Measurements from ENCODE around the gene PER2.

PER2 gene

GRCh38 chr2:238255151-238255551 lies 33.3 kb downstream of the PER2 start:
- Histone ChIP-seq H3K36me3 (ENCODE audit: insufficient read depth, low read length) (no peaks in the 10 kb centered on the region), H3K79me2 (ENCODE audit: control insufficient read depth, insufficient read depth, low read length, unreplicated experiment) (no peaks in the 10 kb centered on the region), H3K27me3 (ENCODE audit: insufficient read depth, low read length) (no peaks in the 10 kb centered on the region), H3K27ac (ENCODE audit: low read depth, low read length) (no peak overlapping the region), H2AFZ (ENCODE audit: low read length, unreplicated experiment) (no peak overlapping the region), H3K4me3 (ENCODE audit: low read depth, low read length) (no peak overlapping the region), H3K4me1 (ENCODE audit: control insufficient read depth, insufficient read depth, low read length, unreplicated experiment) (no peaks in the 10 kb centered on the region)

- no peaks in the 10 kb centered on the region for H3K79me2 ChIP-seq (ENCODE audit: control insufficient read depth, insufficient read depth, low read length, unreplicated experiment)
- no peak overlapping the region for H2AFZ ChIP-seq (ENCODE audit: low read length, unreplicated experiment)
- no peaks in the 10 kb centered on the region for H3K4me1 ChIP-seq (ENCODE audit: control insufficient read depth, insufficient read depth, low read length, unreplicated experiment)
- H3K27ac ChIP-seq (ENCODE audit: low read depth, low read length) = no peak overlapping the region
- H3K4me3 ChIP-seq (ENCODE audit: low read depth, low read length) = no peak overlapping the region
- H3K36me3 ChIP-seq (ENCODE audit: insufficient read depth, low read length) = no peaks in the 10 kb centered on the region
- H3K27me3 ChIP-seq (ENCODE audit: insufficient read depth, low read length) = no peaks in the 10 kb centered on the region
Measured at GRCh38 chr2:238254095-238254723, 34.2 kb downstream of the PER2 start.

- no peaks in the 10 kb centered on the region for H3K4me1 ChIP-seq (ENCODE audit: control insufficient read depth, insufficient read depth, low read length, unreplicated experiment)
- H3K36me3 ChIP-seq (ENCODE audit: insufficient read depth, low read length) = no peaks in the 10 kb centered on the region
- H3K27ac ChIP-seq (ENCODE audit: low read depth, low read length) = no peak overlapping the region
- H2AFZ ChIP-seq (ENCODE audit: low read length, unreplicated experiment) = no peak overlapping the region
- no peaks in the 10 kb centered on the region for H3K27me3 ChIP-seq (ENCODE audit: insufficient read depth, low read length)
- H3K4me3 ChIP-seq (ENCODE audit: low read depth, low read length) = no peak overlapping the region
- H3K79me2 ChIP-seq (ENCODE audit: control insufficient read depth, insufficient read depth, low read length, unreplicated experiment) = no peaks in the 10 kb centered on the region
Measured at GRCh38 chr2:238252766-238253630, 35.4 kb downstream of the PER2 start.

- no peak overlapping the region for H3K27ac ChIP-seq (ENCODE audit: low read depth, low read length)
- H3K4me1 ChIP-seq (ENCODE audit: control insufficient read depth, insufficient read depth, low read length, unreplicated experiment) = no peaks in the 10 kb centered on the region
- no peaks in the 10 kb centered on the region for H3K27me3 ChIP-seq (ENCODE audit: insufficient read depth, low read length)
- H3K4me3 ChIP-seq (ENCODE audit: low read depth, low read length) = no peak overlapping the region
- no peaks in the 10 kb centered on the region for H3K79me2 ChIP-seq (ENCODE audit: control insufficient read depth, insufficient read depth, low read length, unreplicated experiment)
- no peak overlapping the region for H2AFZ ChIP-seq (ENCODE audit: low read length, unreplicated experiment)
- no peaks in the 10 kb centered on the region for H3K36me3 ChIP-seq (ENCODE audit: insufficient read depth, low read length)
Measured at GRCh38 chr2:238251986-238252385, 36.4 kb downstream of the PER2 start.

- Histone ChIP-seq H2AFZ (ENCODE audit: low read length, unreplicated experiment) (no peak overlapping the region), H3K27ac (ENCODE audit: low read depth, low read length) (no peak overlapping the region), H3K4me1 (ENCODE audit: control insufficient read depth, insufficient read depth, low read length, unreplicated experiment) (no peaks in the 10 kb centered on the region), H3K79me2 (ENCODE audit: control insufficient read depth, insufficient read depth, low read length, unreplicated experiment) (no peaks in the 10 kb centered on the region), H3K36me3 (ENCODE audit: insufficient read depth, low read length) (no peaks in the 10 kb centered on the region), H3K4me3 (ENCODE audit: low read depth, low read length) (no peak overlapping the region), H3K27me3 (ENCODE audit: insufficient read depth, low read length) (no peaks in the 10 kb centered on the region)
Measured at GRCh38 chr2:238251331-238251730, 37.1 kb downstream of the PER2 start.

GRCh38 chr2:238250896-238251295 lies 37.5 kb downstream of the PER2 start:
- no peaks in the 10 kb centered on the region for H3K4me1 ChIP-seq (ENCODE audit: control insufficient read depth, insufficient read depth, low read length, unreplicated experiment)
- no peaks in the 10 kb centered on the region for H3K27me3 ChIP-seq (ENCODE audit: insufficient read depth, low read length)
- no peak overlapping the region for H3K27ac ChIP-seq (ENCODE audit: low read depth, low read length)
- no peaks in the 10 kb centered on the region for H3K36me3 ChIP-seq (ENCODE audit: insufficient read depth, low read length)
- no peaks in the 10 kb centered on the region for H3K79me2 ChIP-seq (ENCODE audit: control insufficient read depth, insufficient read depth, low read length, unreplicated experiment)
- H3K4me3 ChIP-seq (ENCODE audit: low read depth, low read length) = no peak overlapping the region
- no peak overlapping the region for H2AFZ ChIP-seq (ENCODE audit: low read length, unreplicated experiment)

GRCh38 chr2:238247841-238248453 lies 40.5 kb downstream of the PER2 start:
- no peak overlapping the region for H3K27ac ChIP-seq (ENCODE audit: low read depth, low read length)
- no peaks in the 10 kb centered on the region for H3K36me3 ChIP-seq (ENCODE audit: insufficient read depth, low read length)
- no peak overlapping the region for H3K4me3 ChIP-seq (ENCODE audit: low read depth, low read length)
- H3K79me2 ChIP-seq (ENCODE audit: control insufficient read depth, insufficient read depth, low read length, unreplicated experiment) = no peaks in the 10 kb centered on the region
- no peaks in the 10 kb centered on the region for H3K4me1 ChIP-seq (ENCODE audit: control insufficient read depth, insufficient read depth, low read length, unreplicated experiment)
- no peak overlapping the region for H2AFZ ChIP-seq (ENCODE audit: low read length, unreplicated experiment)
- H3K27me3 ChIP-seq (ENCODE audit: insufficient read depth, low read length) = no peaks in the 10 kb centered on the region

- Histone ChIP-seq H3K27me3 (ENCODE audit: insufficient read depth, low read length) (no peaks in the 10 kb centered on the region), H3K79me2 (ENCODE audit: control insufficient read depth, insufficient read depth, low read length, unreplicated experiment) (no peaks in the 10 kb centered on the region), H3K4me1 (ENCODE audit: control insufficient read depth, insufficient read depth, low read length, unreplicated experiment) (no peaks in the 10 kb centered on the region), H3K36me3 (ENCODE audit: insufficient read depth, low read length) (no peaks in the 10 kb centered on the region), H3K27ac (ENCODE audit: low read depth, low read length) (no peak overlapping the region), H3K4me3 (ENCODE audit: low read depth, low read length) (no peak overlapping the region), H2AFZ (ENCODE audit: low read length, unreplicated experiment) (no peak overlapping the region)
Measured at GRCh38 chr2:238247002-238247822, 41.2 kb downstream of the PER2 start.

- Histone ChIP-seq H2AFZ (ENCODE audit: low read length, unreplicated experiment) (no peak overlapping the region), H3K36me3 (ENCODE audit: insufficient read depth, low read length) (no peaks in the 10 kb centered on the region), H3K4me1 (ENCODE audit: control insufficient read depth, insufficient read depth, low read length, unreplicated experiment) (no peaks in the 10 kb centered on the region), H3K27ac (ENCODE audit: low read depth, low read length) (no peak overlapping the region), H3K27me3 (ENCODE audit: insufficient read depth, low read length) (peaks cover 26% of the 10 kb centered on the region), H3K4me3 (ENCODE audit: low read depth, low read length) (no peak overlapping the region), H3K79me2 (ENCODE audit: control insufficient read depth, insufficient read depth, low read length, unreplicated experiment) (no peaks in the 10 kb centered on the region)
Measured at GRCh38 chr2:238244151-238244550, 44.3 kb downstream of the PER2 start.

GRCh38 chr2:238243496-238244076 lies 44.8 kb downstream of the PER2 start:
- H3K4me1 ChIP-seq (ENCODE audit: control insufficient read depth, insufficient read depth, low read length, unreplicated experiment) = no peaks in the 10 kb centered on the region
- H3K4me3 ChIP-seq (ENCODE audit: low read depth, low read length) = no peak overlapping the region
- H3K79me2 ChIP-seq (ENCODE audit: control insufficient read depth, insufficient read depth, low read length, unreplicated experiment) = no peaks in the 10 kb centered on the region
- peaks cover 32% of the 10 kb centered on the region for H3K27me3 ChIP-seq (ENCODE audit: insufficient read depth, low read length)
- H3K27ac ChIP-seq (ENCODE audit: low read depth, low read length) = no peak overlapping the region
- no peak overlapping the region for H2AFZ ChIP-seq (ENCODE audit: low read length, unreplicated experiment)
- no peaks in the 10 kb centered on the region for H3K36me3 ChIP-seq (ENCODE audit: insufficient read depth, low read length)

All from ACC112 (cell line).